Lower lobe of right lung (tissue), 2 donors: ENCODE data around the gene VAV2. TPM values are rescaled to one million over a fixed set of nuclear protein-coding genes. Genes with fewer than 3 reads are reported as not detected.

Experiments
- ATAC-seq, 2 donors: fragments of 200-7000 bp; cut with Tn5 transposase; one replicate each; pipeline ENCODE4 v1.9.1; 2020 to 2022; ENCODE audit warnings: mild to moderate bottlenecking in 2 of 2, moderate library complexity in 2 of 2
- DNase-seq: peaks from one replicate; pipeline ENCODE4 v3.0.0-alpha.2; 2020
- H3K27ac ChIP-seq: fragments of 200-600 bp; one replicate; pipeline ENCODE4 v1.8.0; 2022
- H3K27me3 ChIP-seq: fragments of 200-600 bp; one replicate; pipeline ENCODE4 v1.8.0; 2022; ENCODE audit warnings: low read depth
- H3K36me3 ChIP-seq: fragments of 200-600 bp; one replicate; pipeline ENCODE4 v1.8.0; 2022; ENCODE audit warnings: mild to moderate bottlenecking
- H3K4me1 ChIP-seq: fragments of 200-600 bp; one replicate; pipeline ENCODE4 v1.8.0; 2022
- H3K4me3 ChIP-seq: fragments of 200-600 bp; one replicate; pipeline ENCODE4 v1.8.0; 2022; ENCODE audit warnings: mild to moderate bottlenecking
- H3K9me3 ChIP-seq: fragments of 200-600 bp; one replicate; pipeline ENCODE4 v1.8.0; 2022
- CTCF ChIP-seq: fragments of 200-600 bp; IDR thresholded peaks from one replicate; pipeline ENCODE4 v1.8.0; 2022; ENCODE audit warnings: antibody characterized with exemption, mild to moderate bottlenecking
- intact Hi-C: fragments of 100-400 bp; cut with DNase I; formaldehyde crosslinking; loops from one replicate; pipeline ENCODE4 v1.11.0; 2022
- total RNA-seq: library from RNA; stranded (reverse); fragmentation: NEBNext Ultra II Directional; extraction: Animal tissue kit (Norgen Biotek cat#: 25700); gene quantifications from one replicate; pipeline ENCODE4 v1.2.1, GENCODE V29; 2021
- donor health status: DM: no; HTN: yes; CAD: no; lungs with severe emphysema.

VAV2 gene
- total RNA-seq, 1 donor from 2014 or later, result 26.9 TPM

DNA sequence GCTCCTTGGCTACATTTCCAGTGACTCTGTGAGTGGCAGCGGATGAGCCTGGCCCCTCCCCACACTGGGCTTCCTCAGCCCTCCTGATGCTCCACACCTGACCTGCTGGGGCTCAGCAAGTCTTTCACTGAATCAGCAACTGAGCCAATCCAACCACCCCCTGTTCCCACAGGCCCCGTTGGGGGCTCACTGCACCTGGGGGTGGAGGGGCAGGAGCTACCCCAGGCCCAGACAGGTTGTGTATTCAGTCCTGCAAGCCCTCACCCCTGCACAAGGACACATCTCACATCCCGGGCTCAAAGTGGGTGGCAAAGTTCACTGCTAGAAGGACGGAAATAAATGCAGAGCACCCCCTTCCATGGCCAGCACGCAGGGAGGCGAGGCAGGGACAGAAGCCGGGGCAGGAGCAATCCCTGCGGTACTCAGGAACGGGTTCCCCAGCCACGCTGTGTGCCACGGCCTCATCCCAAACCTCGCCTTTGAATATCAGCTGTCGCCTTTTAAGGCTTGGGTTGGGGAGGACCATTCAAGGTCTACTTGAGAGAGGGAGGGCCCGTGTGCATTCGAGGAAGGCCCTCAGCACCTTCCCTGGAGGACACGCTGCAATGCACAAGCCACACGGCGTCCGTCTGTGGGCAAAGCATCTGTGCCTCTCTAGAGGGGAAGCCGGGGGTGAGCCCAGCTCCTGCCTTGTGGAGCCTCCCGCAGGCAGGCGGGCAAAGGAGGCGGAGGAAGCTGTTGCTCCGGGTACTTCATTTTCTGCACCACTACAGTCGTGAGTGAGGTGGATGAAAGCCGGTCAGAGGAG lies 179.0 kb downstream of the VAV2 start:
- Histone ChIP-seq H3K36me3 (peaks cover 23% of the 10 kb centered on the region), H3K4me3 (no peak overlapping the region), H3K9me3 (no peaks in the 10 kb centered on the region), H3K27ac (no peak overlapping the region), H3K27me3 (no peaks in the 10 kb centered on the region), H3K4me1 (no peaks in the 10 kb centered on the region)
- intact Hi-C loops, result no loop called here
- DNase-seq (no peak), ATAC-seq (no peak)
- no peak for TF ChIP-seq CTCF

DNA sequence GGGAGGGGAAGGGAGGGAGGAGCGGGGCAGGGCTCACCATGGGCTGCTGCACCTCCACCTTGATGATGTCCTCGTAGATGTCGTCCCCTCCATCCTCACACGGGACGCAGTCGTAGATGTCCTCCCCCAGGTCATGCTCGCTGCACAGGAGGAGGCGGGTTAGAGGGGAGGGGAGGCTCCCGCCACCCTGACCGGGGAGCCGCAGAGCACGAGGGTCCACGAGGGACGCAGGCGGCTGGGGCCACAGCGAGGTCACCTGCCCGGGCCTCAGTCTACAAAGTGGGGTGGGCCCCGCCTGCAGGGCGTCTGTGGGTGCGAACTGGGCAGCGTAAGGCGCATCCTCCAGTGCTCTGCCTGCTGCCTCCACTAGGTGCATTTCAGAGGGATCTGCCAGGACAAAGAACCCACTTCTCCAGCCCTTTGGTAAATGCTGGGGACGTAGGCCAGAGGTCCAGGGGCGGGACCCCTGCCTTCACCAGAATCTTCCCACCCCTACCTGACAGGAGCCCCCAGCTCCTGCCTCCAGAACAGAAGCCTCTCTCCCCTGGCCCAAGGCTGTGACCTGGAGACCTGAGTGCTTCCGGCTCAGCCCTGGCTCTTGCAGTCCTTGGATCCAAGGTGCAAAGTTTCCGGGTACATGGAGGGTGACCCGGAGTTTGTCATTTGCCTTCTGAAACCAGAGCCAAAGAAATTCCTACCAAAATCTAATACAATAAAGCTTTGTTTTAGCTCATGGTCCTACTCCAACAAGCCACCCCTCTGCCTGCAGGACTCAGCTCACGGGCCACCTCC lies 179.9 kb downstream of the VAV2 start:
- Histone ChIP-seq H3K4me3 (no peak overlapping the region), H3K27me3 (no peaks in the 10 kb centered on the region), H3K27ac (no peak overlapping the region), H3K4me1 (no peaks in the 10 kb centered on the region), H3K9me3 (no peaks in the 10 kb centered on the region), H3K36me3 (peaks cover 32% of the 10 kb centered on the region)
- ATAC-seq (no peak), DNase-seq (no peak)
- intact Hi-C loops, result no loop called here
- TF ChIP-seq CTCF, result no peak

DNA sequence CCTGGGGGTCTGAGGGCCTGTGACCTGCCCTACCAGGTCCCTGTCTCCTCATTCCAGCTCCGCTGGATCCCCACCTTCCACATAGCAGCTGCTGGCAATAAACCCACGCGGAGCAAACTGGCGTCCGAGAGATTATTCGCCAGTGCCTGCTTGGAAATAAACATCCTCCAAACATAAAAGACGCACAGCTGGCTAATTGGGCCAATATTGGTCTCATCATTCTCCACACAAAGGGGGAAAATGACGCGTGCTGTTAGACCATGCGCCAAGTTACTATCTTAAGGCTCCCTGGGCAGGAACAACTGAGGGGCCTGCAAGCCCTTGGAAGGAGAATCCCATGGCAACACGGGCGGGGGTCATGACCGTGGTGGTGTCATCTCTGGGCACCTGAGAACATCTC lies 180.7 kb downstream of the VAV2 start:
- ATAC-seq, result no peak
- Histone ChIP-seq H3K36me3 (peaks cover 40% of the 10 kb centered on the region), H3K4me1 (no peaks in the 10 kb centered on the region), H3K4me3 (no peak overlapping the region), H3K27me3 (no peaks in the 10 kb centered on the region), H3K9me3 (no peaks in the 10 kb centered on the region), H3K27ac (no peak overlapping the region)
- DNase-seq, result no peak
- no peak for TF ChIP-seq CTCF
- intact Hi-C loops, result no loop called here

GRCh38 chr9:133810556-133811195 lies 181.4 kb downstream of the VAV2 start:
- no peaks in the 10 kb centered on the region for H3K27me3 ChIP-seq
- no peak overlapping the region for H3K4me3 ChIP-seq
- no peak for DNase-seq
- H3K36me3 ChIP-seq, result peaks cover 48% of the 10 kb centered on the region
- intact Hi-C loops, result no loop called here
- TF ChIP-seq CTCF, result no peak
- no peaks in the 10 kb centered on the region for H3K4me1 ChIP-seq
- H3K9me3 ChIP-seq, result no peaks in the 10 kb centered on the region
- no peak for ATAC-seq
- H3K27ac ChIP-seq, result no peak overlapping the region

- Histone ChIP-seq H3K4me1 (no peaks in the 10 kb centered on the region), H3K27ac (no peak overlapping the region), H3K36me3 (peaks cover 54% of the 10 kb centered on the region), H3K9me3 (no peaks in the 10 kb centered on the region), H3K27me3 (no peaks in the 10 kb centered on the region), H3K4me3 (no peak overlapping the region)
- ATAC-seq (no peak), DNase-seq (no peak)
- TF ChIP-seq CTCF, result no peak
- intact Hi-C loops, result no loop called here
Observed at GRCh38 chr9:133809335-133809734, 182.8 kb downstream of the VAV2 start.
